KMS-11 (cell line): Measurements from ENCODE around the gene PPARA.

ENCODE experiments used
- H2AFZ ChIP-seq: fragments of 200-600 bp; sonication (generic); 2 replicates; pipeline ENCODE4 v1.6.1; 2016; ENCODE audit warnings: antibody characterized with exemption, mixed run types, low read depth
- H3K27ac ChIP-seq: fragments of 200-600 bp; sonication (generic); 2 replicates; pipeline ENCODE4 v1.6.1; 2016; ENCODE audit warnings: mild to moderate bottlenecking, mixed run types
- H3K27me3 ChIP-seq: fragments of 200-600 bp; sonication (generic); 2 replicates; pipeline ENCODE4 v1.6.1; 2017; ENCODE audit warnings: mild to moderate bottlenecking, low read depth, mixed run types, moderate library complexity; ENCODE audit not compliant: insufficient read depth
- H3K36me3 ChIP-seq: fragments of 200-600 bp; sonication (generic); 2 replicates; pipeline ENCODE4 v1.6.1; 2017; ENCODE audit warnings: mild to moderate bottlenecking, mixed run types; ENCODE audit not compliant: insufficient read depth
- H3K4me1 ChIP-seq: fragments of 200-600 bp; sonication (generic); 2 replicates; pipeline ENCODE4 v1.6.1; 2016; ENCODE audit warnings: mild to moderate bottlenecking, low read depth, mixed run types; ENCODE audit not compliant: poor library complexity, severe bottlenecking
- H3K4me2 ChIP-seq: fragments of 200-600 bp; sonication (generic); 2 replicates; pipeline ENCODE4 v1.7.0; 2016; ENCODE audit warnings: mild to moderate bottlenecking, mixed run types
- H3K4me3 ChIP-seq: fragments of 200-600 bp; sonication (generic); IDR thresholded peaks from 2 replicates; pipeline ENCODE4 v1.6.1; 2017; ENCODE audit warnings: low read depth, low read length, mixed read lengths; ENCODE audit not compliant: insufficient read depth
- H3K79me2 ChIP-seq: fragments of 200-600 bp; sonication (generic); 2 replicates; pipeline ENCODE4 v1.6.1; 2016; ENCODE audit warnings: low read depth, mixed run types; ENCODE audit not compliant: insufficient read depth
- H3K9ac ChIP-seq: fragments of 200-600 bp; sonication (generic); 2 replicates; pipeline ENCODE4 v1.6.1; 2016; ENCODE audit warnings: mild to moderate bottlenecking, mixed run types
- H4K20me1 ChIP-seq: fragments of 200-600 bp; sonication (generic); 2 replicates; pipeline ENCODE4 v1.6.1; 2016; ENCODE audit warnings: mild to moderate bottlenecking, mixed run types; ENCODE audit not compliant: insufficient read depth
- CTCF ChIP-seq: fragments of 200-600 bp; sonication (generic); conservative IDR thresholded peaks from 2 replicates; pipeline ENCODE4 v1.6.1; 2017; ENCODE audit warnings: low read depth, mild to moderate bottlenecking, antibody characterized with exemption, low read length, moderate library complexity, mixed read lengths

The PPARA gene

GRCh38 chr22:46292732-46293131 lies 142.4 kb downstream of the PPARA start:
- no peak overlapping the region for H3K4me3 ChIP-seq
- H3K79me2 ChIP-seq: peaks cover 7% of the 10 kb centered on the region
- H2AFZ ChIP-seq: peak overlapping the region; percentile 64; the same call in 1 of the 2 replicates
- no peaks in the 10 kb centered on the region for H3K36me3 ChIP-seq
- peak overlapping the region; percentile 48; the same call in 1 of the 2 replicates for H3K4me2 ChIP-seq
- no peak for TF ChIP-seq CTCF
- peaks cover 33% of the 10 kb centered on the region for H3K4me1 ChIP-seq
- H4K20me1 ChIP-seq: no peaks in the 10 kb centered on the region
- peak overlapping the region; percentile 30; the same call in 1 of the 2 replicates for H3K9ac ChIP-seq
- H3K27me3 ChIP-seq: no peaks in the 10 kb centered on the region
- no peak overlapping the region; the same call in 1 of the 2 replicates for H3K27ac ChIP-seq
